K562 (cell line): ENCODE data around the gene SEMA4G. TPM values are rescaled to one million over a fixed set of nuclear protein-coding genes. Genes with fewer than 3 reads are reported as not detected.

ENCODE experiments used
- ARID1B ChIP-seq: fragments of 450-650 bp; IDR thresholded peaks from 2 replicates; pipeline ENCODE4 v1.6.1; 2016; ENCODE audit warnings: antibody characterized with exemption, mild to moderate bottlenecking, inconsistent platforms
- ESRRB ChIP-seq: fragments of 250-450 bp; sonication (Bioruptor Pico); IDR thresholded peaks from 2 replicates; pipeline ENCODE4 v1.5.0; 2020; ENCODE audit warnings: mild to moderate bottlenecking, moderate library complexity, borderline replicate concordance
- GABPB1 ChIP-seq: sonication (generic); formaldehyde crosslinking; IDR thresholded peaks from 2 replicates; pipeline ENCODE4 v1.8.0; 2022; ENCODE audit warnings: mild to moderate bottlenecking, missing genetic modification reagents
- HNRNPLL ChIP-seq: fragments of 200-400 bp; formaldehyde crosslinking; IDR thresholded peaks from 2 replicates; pipeline ENCODE4 v1.6.1; 2017; ENCODE audit warnings: low read length, low read depth, mild to moderate bottlenecking; ENCODE audit not compliant: poor library complexity, severe bottlenecking
- KAT7 ChIP-seq: sonication (generic); formaldehyde crosslinking; IDR thresholded peaks from 2 replicates; pipeline ENCODE4 v1.8.0; 2022; ENCODE audit warnings: missing genetic modification reagents, mild to moderate bottlenecking, borderline replicate concordance
- NFYB ChIP-seq: IDR thresholded peaks from 2 replicates; pipeline ENCODE4 v1.6.1; 2011; ENCODE audit warnings: mild to moderate bottlenecking, moderate library complexity; ENCODE audit not compliant: insufficient read length; ENCODE audit errors: extremely low read depth
- NKRF ChIP-seq: fragments of 450-650 bp; IDR thresholded peaks from 2 replicates; pipeline ENCODE4 v1.6.1; 2016; ENCODE audit warnings: borderline replicate concordance
- NR1H2 ChIP-seq: sonication (generic); formaldehyde crosslinking; IDR thresholded peaks from 2 replicates; pipeline ENCODE4 v1.4.0; 2020; ENCODE audit warnings: mild to moderate bottlenecking, missing genetic modification reagents
- NR2C2 ChIP-seq, 2 experiments: fragments of 200-800 bp in 1 of 2; sonication (Bioruptor generic) in 1 of 2; sonication (generic) in 1 of 2; formaldehyde crosslinking in 1 of 2; IDR thresholded peaks; 2 replicates each; pipeline versions ENCODE4 v1.6.1 to v1.8.0; 2016 to 2022; ENCODE audit warnings: mild to moderate bottlenecking in 1 of 2, missing compliant biosample characterization in 1 of 2, missing genetic modification characterization in 1 of 2, missing genetic modification reagents in 1 of 2
- PHF8 ChIP-seq: fragments of 200-600 bp; sonication (generic); IDR thresholded peaks from 2 replicates; pipeline ENCODE4 v1.6.1; 2012; ENCODE audit warnings: mixed run types, mild to moderate bottlenecking, inconsistent platforms, low read length, moderate library complexity, borderline replicate concordance
- SMARCB1 ChIP-seq: IDR thresholded peaks from 2 replicates; pipeline ENCODE4 v1.6.1; 2011; ENCODE audit warnings: improper control_type of control experiment, low read depth; ENCODE audit not compliant: insufficient read length
- TFAM ChIP-seq: fragments of 250-450 bp; sonication (Bioruptor Pico); conservative IDR thresholded peaks from 2 replicates; pipeline ENCODE4 v1.5.0; 2021; ENCODE audit warnings: mild to moderate bottlenecking, moderate library complexity
- TGIF2 ChIP-seq: sonication (generic); formaldehyde crosslinking; IDR thresholded peaks from 2 replicates; pipeline ENCODE4 v1.8.1; 2022; ENCODE audit warnings: mild to moderate bottlenecking, missing genetic modification reagents, moderate library complexity
- TRIM25 ChIP-seq: fragments of 450-650 bp; IDR thresholded peaks from 2 replicates; pipeline ENCODE4 v1.7.0; 2016; ENCODE audit warnings: borderline replicate concordance
- VEZF1 ChIP-seq: fragments of 200-800 bp; sonication (Bioruptor generic); IDR thresholded peaks from 2 replicates; pipeline ENCODE4 v1.6.1; 2017; ENCODE audit warnings: missing genetic modification characterization, missing compliant biosample characterization
- ZNF239 ChIP-seq: fragments of 250-450 bp; sonication (Bioruptor Pico); IDR thresholded peaks from 2 replicates; pipeline ENCODE4 v1.4.0; 2020; ENCODE audit warnings: mild to moderate bottlenecking
- ZNF431 ChIP-seq: sonication (generic); formaldehyde crosslinking; IDR thresholded peaks from 2 replicates; pipeline ENCODE4 v1.8.0; 2022; ENCODE audit warnings: mild to moderate bottlenecking, missing genetic modification reagents
- polyA plus RNA-seq, 8 experiments: library from polyadenylated mRNA; depleted of rRNA in 4 of 8; stranded (reverse) in 5 of 8; unstranded in 3 of 8; fragments of >200 nt; fragmentation: Nextera tagmentation in 2 of 8; fragmentation: Illumina TruSeq in 1 of 8; extraction: Ambion mirVana in 2 of 8; extraction: Trizol in 1 of 8; gene quantifications; 2 replicates each; pipeline versions ENCODE4 v1.2.1 to v1.2.3, GENCODE V29; 2011 to 2014; ENCODE audit warnings: inconsistent platforms in 1 of 8, missing spikeins in 1 of 8
- total RNA-seq, 7 experiments: library from RNA; depleted of rRNA in 6 of 7; stranded (reverse); fragments of >200 nt in 6 of 7; fragmentation: Illumina TruSeq in 2 of 7; extraction: Trizol in 2 of 7; gene quantifications; 2 replicates each; pipeline versions ENCODE4 v1.2.1 to v1.2.3, GENCODE V29; 2011 to 2021; ENCODE audit warnings: low replicate concordance in 1 of 7
- TF ChIP-seq, protein P1 (sequence below): sonication (generic); formaldehyde crosslinking; IDR thresholded peaks from 2 replicates; pipeline ENCODE4 v1.8.1; 2023; ENCODE audit warnings: mild to moderate bottlenecking, missing genetic modification reagents
- TF ChIP-seq, protein P2 (sequence below): conservative IDR thresholded peaks from 2 replicates; pipeline ENCODE4 v1.6.1; 2011; ENCODE audit warnings: low read depth, mild to moderate bottlenecking, low read length; ENCODE audit not compliant: control insufficient read depth

SEMA4G gene
- total and polyA plus RNA-seq, 9 of the 15 experiments (the other 6 are each of a cell fraction or from before 2014, with no cell fraction given): 0.40 to 7.8 (median 1.8) TPM

DNA sequence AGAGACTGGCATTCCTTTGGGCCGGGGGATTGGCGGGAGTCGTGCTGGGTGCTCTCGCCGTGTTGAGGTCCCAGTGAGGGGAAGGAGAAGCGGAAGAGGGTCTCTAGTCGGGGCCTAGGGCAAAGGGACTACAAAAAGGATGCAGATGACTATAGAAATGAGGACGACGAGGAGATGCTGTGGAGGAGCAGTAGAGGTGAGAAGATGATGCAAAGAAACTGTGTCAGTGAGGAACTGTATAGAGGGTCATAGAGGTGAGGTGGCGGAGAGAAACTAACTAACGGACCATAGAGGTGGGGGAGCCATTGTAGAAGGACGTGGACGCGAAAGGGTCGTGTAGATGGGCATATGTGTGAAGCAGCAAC, 18.4 kb downstream of the SEMA4G start (continued):
- 0 out of 2 replicates have a peak, but pooled peaks have one; percentile 1 for TF ChIP-seq VEZF1
- TF ChIP-seq ZNF239 (CRISPR knock-in tag): no peak
- TF ChIP-seq NKRF: peak; percentile 53; the same call in 1 of the 2 replicates
- no peak for TF ChIP-seq ZNF431 (CRISPR knock-in tag)
- TF ChIP-seq NFYB: no peak
- TF ChIP-seq GABPB1 (CRISPR knock-in tag): peak; percentile 13
- TF ChIP-seq PHF8: no peak
- TF ChIP-seq HNRNPLL: no peak
- TF ChIP-seq NR1H2: no peak
- TF ChIP-seq TFAM (CRISPR knock-in tag): no peak
- TF ChIP-seq, protein P1, sequence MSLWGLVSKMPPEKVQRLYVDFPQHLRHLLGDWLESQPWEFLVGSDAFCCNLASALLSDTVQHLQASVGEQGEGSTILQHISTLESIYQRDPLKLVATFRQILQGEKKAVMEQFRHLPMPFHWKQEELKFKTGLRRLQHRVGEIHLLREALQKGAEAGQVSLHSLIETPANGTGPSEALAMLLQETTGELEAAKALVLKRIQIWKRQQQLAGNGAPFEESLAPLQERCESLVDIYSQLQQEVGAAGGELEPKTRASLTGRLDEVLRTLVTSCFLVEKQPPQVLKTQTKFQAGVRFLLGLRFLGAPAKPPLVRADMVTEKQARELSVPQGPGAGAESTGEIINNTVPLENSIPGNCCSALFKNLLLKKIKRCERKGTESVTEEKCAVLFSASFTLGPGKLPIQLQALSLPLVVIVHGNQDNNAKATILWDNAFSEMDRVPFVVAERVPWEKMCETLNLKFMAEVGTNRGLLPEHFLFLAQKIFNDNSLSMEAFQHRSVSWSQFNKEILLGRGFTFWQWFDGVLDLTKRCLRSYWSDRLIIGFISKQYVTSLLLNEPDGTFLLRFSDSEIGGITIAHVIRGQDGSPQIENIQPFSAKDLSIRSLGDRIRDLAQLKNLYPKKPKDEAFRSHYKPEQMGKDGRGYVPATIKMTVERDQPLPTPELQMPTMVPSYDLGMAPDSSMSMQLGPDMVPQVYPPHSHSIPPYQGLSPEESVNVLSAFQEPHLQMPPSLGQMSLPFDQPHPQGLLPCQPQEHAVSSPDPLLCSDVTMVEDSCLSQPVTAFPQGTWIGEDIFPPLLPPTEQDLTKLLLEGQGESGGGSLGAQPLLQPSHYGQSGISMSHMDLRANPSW (CRISPR knock-in tag): no peak
- TF ChIP-seq ESRRB (CRISPR knock-in tag): no peak
- TF ChIP-seq NR2C2 (CRISPR knock-in tag; IDR thresholded peaks at IDR 0.05): no peak; the same call in 1 of the 2 replicates
- TF ChIP-seq NR2C2 (tag; IDR thresholded peaks at IDR 0.05): peak; percentile 97
- no peak for TF ChIP-seq SMARCB1
- 0 out of 2 replicates have a peak, but pooled peaks have one; percentile 9 for TF ChIP-seq TRIM25
- TF ChIP-seq KAT7 (CRISPR knock-in tag): no peak
- no peak for TF ChIP-seq TGIF2 (CRISPR knock-in tag)
- TF ChIP-seq ARID1B: 0 out of 2 replicates have a peak, but pooled peaks have one; percentile 6
- TF ChIP-seq, protein P2, sequence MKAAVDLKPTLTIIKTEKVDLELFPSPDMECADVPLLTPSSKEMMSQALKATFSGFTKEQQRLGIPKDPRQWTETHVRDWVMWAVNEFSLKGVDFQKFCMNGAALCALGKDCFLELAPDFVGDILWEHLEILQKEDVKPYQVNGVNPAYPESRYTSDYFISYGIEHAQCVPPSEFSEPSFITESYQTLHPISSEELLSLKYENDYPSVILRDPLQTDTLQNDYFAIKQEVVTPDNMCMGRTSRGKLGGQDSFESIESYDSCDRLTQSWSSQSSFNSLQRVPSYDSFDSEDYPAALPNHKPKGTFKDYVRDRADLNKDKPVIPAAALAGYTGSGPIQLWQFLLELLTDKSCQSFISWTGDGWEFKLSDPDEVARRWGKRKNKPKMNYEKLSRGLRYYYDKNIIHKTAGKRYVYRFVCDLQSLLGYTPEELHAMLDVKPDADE: no peak
